Mucosa of stomach (tissue), 1 donor: ENCODE data around the gene NAA11.

Experiments
- H3K27me3 ChIP-seq: one replicate; pipeline ENCODE4 v1.7.0; 2013; ENCODE audit warnings: mild to moderate bottlenecking, low read length; ENCODE audit not compliant: control insufficient read depth, insufficient read depth
- H3K36me3 ChIP-seq: one replicate; pipeline ENCODE4 v1.7.0; 2013; ENCODE audit warnings: low read length; ENCODE audit not compliant: control insufficient read depth, insufficient read depth
- H3K4me1 ChIP-seq: one replicate; pipeline ENCODE4 v1.7.0; 2013; ENCODE audit warnings: mild to moderate bottlenecking, low read length; ENCODE audit not compliant: control insufficient read depth, insufficient read depth
- H3K4me3 ChIP-seq: one replicate; pipeline ENCODE4 v1.7.0; 2013; ENCODE audit warnings: low read length
- H3K9ac ChIP-seq: one replicate; pipeline ENCODE4 v1.7.0; 2013; ENCODE audit warnings: mild to moderate bottlenecking, low read length, moderate library complexity
- H3K9me3 ChIP-seq: one replicate; pipeline ENCODE4 v1.7.0; 2013; ENCODE audit warnings: mild to moderate bottlenecking, low read length, moderate library complexity; ENCODE audit not compliant: control insufficient read depth
- donor health status: Pancreatic carcinoma.

The NAA11 gene

DNA sequence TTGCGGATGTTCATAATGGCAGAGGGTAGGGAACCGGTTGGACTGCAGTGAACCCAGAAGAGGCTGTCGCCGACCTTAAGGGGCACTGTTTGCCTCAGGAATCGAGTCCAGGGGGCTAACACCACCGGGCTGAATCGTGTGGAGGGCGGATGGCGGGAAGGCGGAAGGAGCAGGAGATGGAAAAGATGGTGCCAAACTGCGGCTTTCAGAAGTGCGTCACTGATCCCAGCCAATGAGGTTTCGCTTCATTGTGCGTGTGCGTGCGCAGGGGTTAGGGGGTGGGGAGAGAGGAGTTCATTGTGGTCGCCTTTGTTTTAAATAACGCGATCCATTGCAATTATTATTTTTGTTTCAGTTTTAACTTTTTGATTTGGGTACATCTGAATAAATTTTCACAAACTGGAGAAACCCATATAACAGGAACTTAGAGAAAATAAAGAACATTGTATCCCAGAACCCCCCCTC lies at the start of gene NAA11:
NAA11 (minus strand) TSS at position 198 of the 465 bp plus-strand sequence; CDS start at position 14, 184 bp downstream.
- Histone ChIP-seq H3K27me3 (no peaks in the 10 kb centered on the region), H3K9ac (no peak within 1 kb of the TSS), H3K4me1 (no peaks in the 10 kb centered on the region), H3K4me3 (no peak within 1 kb of the TSS), H3K9me3 (no peaks in the 10 kb centered on the region), H3K36me3 (no peaks in the 10 kb centered on the region)

DNA sequence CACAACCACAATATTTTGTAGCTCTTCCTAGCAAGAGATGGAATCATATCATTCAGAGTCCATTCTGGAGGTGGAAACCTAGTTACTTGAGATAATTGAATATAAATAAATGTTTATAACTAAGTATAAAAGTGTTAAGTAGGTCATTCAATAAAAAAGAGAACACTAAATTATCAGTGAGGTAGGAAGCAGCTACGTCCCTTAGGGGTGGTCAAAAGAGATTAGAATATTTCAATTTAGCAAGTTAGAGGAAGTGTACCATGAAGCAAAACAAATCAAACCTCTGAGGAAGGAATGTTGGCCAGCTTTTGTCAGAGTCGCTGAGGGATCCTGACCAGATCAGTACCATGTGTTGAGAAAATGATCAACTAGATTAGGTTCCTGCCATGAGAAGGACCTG lies 44.2 kb upstream of the NAA11 start:
- no peaks in the 10 kb centered on the region for H3K9me3 ChIP-seq

DNA sequence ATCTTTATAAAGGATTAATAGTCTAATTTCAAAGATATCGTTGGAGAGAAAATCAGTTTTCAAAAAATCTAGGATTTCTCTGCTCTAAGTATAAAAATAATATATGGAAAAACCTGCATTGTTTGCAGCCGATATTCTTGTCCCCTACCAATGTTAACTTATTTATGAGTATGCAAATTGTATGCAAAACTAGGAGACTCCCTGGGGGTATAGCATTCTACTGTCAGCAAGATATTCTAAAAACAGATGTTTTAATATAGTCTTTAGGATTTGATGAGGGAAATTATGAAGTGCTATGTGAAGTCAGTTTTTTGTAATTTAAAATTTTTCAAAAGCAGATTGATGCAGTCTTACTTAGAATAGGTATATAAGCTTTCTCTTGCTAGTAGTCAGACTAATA lies 41.2 kb upstream of the NAA11 start:
- Histone ChIP-seq H3K4me1 (no peaks in the 10 kb centered on the region), H3K27me3 (no peaks in the 10 kb centered on the region), H3K9ac (no peak overlapping the region), H3K9me3 (no peaks in the 10 kb centered on the region), H3K36me3 (no peaks in the 10 kb centered on the region), H3K4me3 (no peak overlapping the region)

More for the DNA sequence above, 44.2 kb upstream of the NAA11 start:
- Histone ChIP-seq H3K4me1 (no peaks in the 10 kb centered on the region), H3K36me3 (no peaks in the 10 kb centered on the region), H3K9ac (no peak overlapping the region), H3K27me3 (no peaks in the 10 kb centered on the region), H3K4me3 (no peak overlapping the region)

DNA sequence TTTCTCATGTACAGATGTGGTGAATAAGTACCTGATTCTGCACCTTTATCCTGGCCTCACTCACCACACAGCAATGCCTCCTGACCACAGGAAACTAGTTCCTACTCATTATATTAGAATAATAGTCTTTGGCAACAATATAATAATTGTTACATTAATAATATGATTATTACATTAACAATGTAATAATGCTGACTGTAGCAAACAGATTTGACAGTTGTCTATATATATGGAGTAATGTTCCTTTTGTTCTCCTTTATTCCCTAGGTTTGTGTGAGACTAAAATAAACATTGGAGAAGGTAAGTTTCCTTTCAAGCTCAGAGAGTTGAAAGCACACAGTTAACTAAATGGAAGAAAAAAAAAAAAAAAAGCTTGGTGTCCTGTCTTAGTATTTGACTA lies 40.6 kb upstream of the NAA11 start:
- Histone ChIP-seq H3K9me3 (no peaks in the 10 kb centered on the region), H3K9ac (no peak overlapping the region), H3K36me3 (no peaks in the 10 kb centered on the region), H3K4me3 (no peak overlapping the region), H3K27me3 (no peaks in the 10 kb centered on the region), H3K4me1 (no peaks in the 10 kb centered on the region)

DNA sequence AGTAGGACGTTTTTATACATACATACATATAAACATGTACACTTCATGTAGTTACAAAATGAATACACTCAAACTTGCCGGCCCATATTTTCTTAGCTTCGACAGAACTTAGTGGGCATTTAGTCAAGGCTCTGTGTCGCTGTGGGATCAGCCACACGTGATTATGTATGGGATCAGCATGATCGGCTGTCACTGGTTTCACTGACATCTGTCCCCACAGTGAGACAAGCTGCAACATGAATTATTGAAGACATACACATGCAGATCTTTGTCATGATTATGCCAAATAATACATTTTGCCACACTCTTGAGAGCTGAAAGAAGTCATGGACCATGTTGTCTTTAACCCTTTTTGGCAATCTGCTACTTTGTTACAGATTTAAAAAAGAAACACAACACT lies 38.2 kb upstream of the NAA11 start:
- Histone ChIP-seq H3K4me3 (no peak overlapping the region), H3K36me3 (no peaks in the 10 kb centered on the region), H3K9me3 (no peaks in the 10 kb centered on the region), H3K4me1 (no peaks in the 10 kb centered on the region), H3K9ac (no peak overlapping the region), H3K27me3 (no peaks in the 10 kb centered on the region)

DNA sequence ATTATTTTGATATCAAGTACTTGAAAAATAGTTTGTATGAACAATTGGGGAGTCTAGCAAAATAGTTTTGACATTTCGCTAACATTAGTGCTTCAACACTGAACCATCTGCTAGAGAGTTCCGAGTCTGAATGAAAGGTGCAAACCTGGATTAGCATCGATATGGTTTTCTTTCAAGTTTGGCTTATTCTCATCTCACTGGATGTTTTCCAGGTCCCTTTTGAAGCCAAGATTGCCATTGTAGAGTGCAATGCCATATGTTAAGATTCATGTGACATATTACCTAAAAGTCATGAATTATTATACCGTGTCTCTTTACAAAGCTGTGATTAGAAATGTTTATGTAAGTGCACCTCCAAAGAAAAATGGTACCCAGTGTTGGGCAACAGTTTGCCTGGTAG lies 36.8 kb upstream of the NAA11 start:
- Histone ChIP-seq H3K9ac (no peak overlapping the region), H3K9me3 (no peaks in the 10 kb centered on the region), H3K36me3 (no peaks in the 10 kb centered on the region), H3K4me1 (no peaks in the 10 kb centered on the region), H3K27me3 (no peaks in the 10 kb centered on the region), H3K4me3 (no peak overlapping the region)

DNA sequence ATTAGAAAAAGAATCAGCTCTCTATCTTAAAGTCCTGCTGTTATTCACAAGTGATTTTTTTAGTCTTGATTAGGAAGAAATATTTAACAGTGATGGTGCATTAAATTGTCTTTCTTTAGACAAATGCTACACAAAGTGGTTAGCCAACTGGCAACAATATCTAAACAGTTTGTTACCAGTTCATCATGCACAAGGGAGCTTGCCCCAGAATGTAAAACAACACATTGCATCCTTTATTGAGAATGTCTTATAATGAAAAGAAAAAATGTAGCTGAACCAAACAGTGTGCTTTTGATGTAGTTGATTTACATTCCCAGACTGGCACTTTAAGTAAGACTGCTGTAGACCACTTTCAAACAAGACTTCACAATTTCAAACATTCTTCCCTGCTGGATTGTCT lies 34.1 kb upstream of the NAA11 start:
- H3K27me3 ChIP-seq = no peaks in the 10 kb centered on the region
- H3K4me3 ChIP-seq = no peak overlapping the region
- no peaks in the 10 kb centered on the region for H3K9me3 ChIP-seq
- H3K4me1 ChIP-seq = no peaks in the 10 kb centered on the region
- H3K36me3 ChIP-seq = no peaks in the 10 kb centered on the region
- no peak overlapping the region for H3K9ac ChIP-seq

DNA sequence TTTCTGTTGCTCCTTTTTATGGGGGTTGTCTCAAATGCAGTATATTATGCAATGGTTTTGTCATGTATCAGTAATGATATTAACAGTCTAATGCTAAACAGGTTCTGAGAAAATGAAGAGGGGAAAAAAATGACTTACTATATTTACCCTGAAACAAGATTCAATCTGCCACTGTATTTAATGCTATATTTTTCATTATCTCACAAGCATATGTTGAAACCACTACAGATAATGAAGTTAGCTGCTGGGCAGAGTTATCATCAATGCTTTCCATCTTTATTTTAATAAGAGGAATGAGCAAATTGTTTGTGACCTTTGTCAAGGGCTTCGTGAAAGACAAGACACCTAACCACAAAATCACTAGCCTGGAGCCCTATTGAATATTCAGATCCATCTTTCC lies 32.6 kb upstream of the NAA11 start:
- Histone ChIP-seq H3K4me3 (no peak overlapping the region), H3K9ac (no peak overlapping the region), H3K4me1 (no peaks in the 10 kb centered on the region), H3K27me3 (no peaks in the 10 kb centered on the region), H3K9me3 (no peaks in the 10 kb centered on the region), H3K36me3 (no peaks in the 10 kb centered on the region)

DNA sequence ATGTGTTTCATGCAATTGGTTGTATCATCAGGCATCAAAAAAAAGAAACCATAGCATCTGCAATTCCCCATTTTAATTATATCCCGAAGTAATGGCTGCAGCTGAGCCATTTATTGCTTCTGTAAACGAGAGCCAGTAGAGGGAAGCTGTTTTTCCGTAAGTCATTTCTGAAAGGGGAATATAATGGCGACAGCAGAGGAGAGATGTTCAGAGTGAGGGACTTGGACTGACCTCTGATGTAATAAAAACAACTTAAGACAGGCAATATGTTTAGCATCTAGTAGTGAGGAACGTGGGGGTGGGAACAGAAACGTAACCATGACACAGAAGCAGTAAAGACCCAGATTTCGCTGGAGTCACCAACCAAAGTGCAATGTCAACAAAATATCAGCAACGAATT lies 31.5 kb upstream of the NAA11 start:
- H3K4me3 ChIP-seq = no peak overlapping the region
- H3K4me1 ChIP-seq = no peaks in the 10 kb centered on the region
- no peaks in the 10 kb centered on the region for H3K27me3 ChIP-seq
- no peaks in the 10 kb centered on the region for H3K9me3 ChIP-seq
- H3K9ac ChIP-seq = no peak overlapping the region
- no peaks in the 10 kb centered on the region for H3K36me3 ChIP-seq

DNA sequence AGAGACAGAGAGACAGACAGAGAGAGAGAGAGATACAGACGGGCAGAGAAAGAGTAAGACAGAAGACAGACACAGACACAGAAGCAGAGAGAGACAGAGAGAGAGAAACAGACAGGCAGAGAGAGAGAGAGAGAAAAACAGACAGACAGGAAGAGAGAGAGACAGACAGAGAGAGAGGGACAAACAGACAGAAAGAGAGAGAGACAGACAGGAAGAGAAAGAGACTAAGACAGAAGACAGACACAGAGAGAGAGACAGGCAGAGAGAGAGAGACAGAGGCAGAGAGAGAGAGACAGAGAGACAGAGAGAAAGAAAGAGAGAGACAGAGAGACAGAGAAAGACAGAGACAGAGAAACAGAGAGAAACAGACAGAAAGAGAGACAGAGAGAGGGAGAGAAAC lies 27.2 kb upstream of the NAA11 start:
- H3K4me3 ChIP-seq = no peak overlapping the region
- no peaks in the 10 kb centered on the region for H3K9me3 ChIP-seq
- H3K4me1 ChIP-seq = no peaks in the 10 kb centered on the region
- H3K27me3 ChIP-seq = no peaks in the 10 kb centered on the region
- H3K36me3 ChIP-seq = no peaks in the 10 kb centered on the region
- H3K9ac ChIP-seq = no peak overlapping the region

DNA sequence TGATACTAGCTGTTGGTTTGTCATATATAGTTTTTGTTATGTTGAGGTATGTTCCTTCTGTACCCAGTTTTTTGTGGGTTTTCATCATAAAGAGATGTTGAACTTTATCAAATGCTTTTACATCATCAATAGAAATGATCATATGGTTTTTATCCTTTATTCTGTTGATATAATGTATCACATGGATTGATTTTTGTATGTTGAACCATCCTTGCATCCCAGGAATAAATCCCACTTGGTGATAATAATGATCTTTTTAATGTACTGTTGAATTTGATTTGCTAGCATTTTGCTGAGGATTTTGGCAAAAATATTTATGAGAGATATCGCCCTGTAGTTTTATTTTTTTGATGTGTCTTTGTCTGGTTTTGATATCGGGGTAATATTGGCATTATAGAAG lies 22.5 kb upstream of the NAA11 start:
- no peaks in the 10 kb centered on the region for H3K9me3 ChIP-seq
- no peak overlapping the region for H3K4me3 ChIP-seq
- H3K4me1 ChIP-seq = no peaks in the 10 kb centered on the region
- H3K27me3 ChIP-seq = no peaks in the 10 kb centered on the region
- no peaks in the 10 kb centered on the region for H3K36me3 ChIP-seq
- no peak overlapping the region for H3K9ac ChIP-seq

DNA sequence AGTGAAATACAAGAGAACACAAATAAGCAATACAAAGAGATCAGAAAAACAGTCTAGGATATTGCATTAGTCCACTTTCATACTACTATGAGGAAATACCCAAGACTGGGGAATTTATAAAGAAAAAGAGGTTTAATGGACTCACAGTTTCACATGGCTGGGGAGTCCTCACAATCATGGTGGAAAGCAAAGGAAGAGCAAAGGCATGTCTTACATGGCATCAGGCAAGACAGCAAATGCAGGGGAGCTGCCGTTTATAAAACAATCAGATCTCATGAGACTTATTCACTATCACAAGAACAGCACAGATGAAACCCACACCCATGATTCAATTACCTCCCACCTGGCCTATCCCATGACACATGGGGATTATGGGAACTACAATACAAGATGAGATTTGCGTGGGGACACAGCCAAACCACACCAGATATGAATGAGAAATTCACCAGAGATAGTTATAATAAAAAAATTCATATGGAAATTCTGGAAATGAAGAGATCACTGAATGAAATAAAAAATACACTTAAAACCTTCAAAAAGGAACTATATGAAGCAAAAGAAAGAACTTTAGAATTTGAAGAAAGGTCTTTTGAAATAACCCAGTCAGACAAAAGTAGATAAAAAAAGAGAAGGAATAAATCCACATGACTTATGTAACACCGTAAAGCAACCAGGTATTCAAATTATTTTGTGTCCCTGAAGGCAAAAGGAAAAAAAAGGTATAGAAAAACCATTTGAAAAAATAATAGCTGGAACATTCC lies 16.2 kb upstream of the NAA11 start:
- no peaks in the 10 kb centered on the region for H3K4me1 ChIP-seq
- H3K9ac ChIP-seq = no peak overlapping the region
- H3K9me3 ChIP-seq = no peaks in the 10 kb centered on the region
- no peak overlapping the region for H3K4me3 ChIP-seq
- H3K27me3 ChIP-seq = no peaks in the 10 kb centered on the region
- H3K36me3 ChIP-seq = no peaks in the 10 kb centered on the region

DNA sequence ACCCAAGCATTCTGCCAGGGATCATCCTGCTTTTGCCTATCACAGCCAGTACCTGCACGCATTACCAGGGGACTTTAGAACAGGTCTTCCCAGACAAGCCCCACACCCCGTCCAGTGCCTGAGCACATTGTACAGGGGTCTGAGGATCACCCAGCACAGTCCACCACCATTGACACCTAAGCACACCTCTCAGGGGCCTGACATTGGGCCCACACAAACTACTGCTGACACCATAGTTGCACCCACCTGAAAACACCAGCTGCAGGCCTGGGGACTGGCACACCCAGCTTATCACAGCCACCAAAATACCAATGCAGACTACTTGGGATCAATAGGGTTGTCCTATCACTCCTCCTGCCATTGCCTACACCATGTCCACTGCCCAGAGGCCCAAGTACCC lies 14.7 kb upstream of the NAA11 start:
- Histone ChIP-seq H3K9me3 (no peaks in the 10 kb centered on the region), H3K27me3 (no peaks in the 10 kb centered on the region), H3K4me3 (no peak overlapping the region), H3K4me1 (no peaks in the 10 kb centered on the region), H3K9ac (no peak overlapping the region), H3K36me3 (no peaks in the 10 kb centered on the region)
